Measurements from ENCODE around the gene NR2F1-AS1. TPM values are rescaled to one million over a fixed set of nuclear protein-coding genes. Genes with fewer than 3 reads are reported as not detected.
"Not testable (repeated sequence)": the region's sequence is repeated elsewhere in the genome, so short reads cannot be mapped to it uniquely, and the experiment has no call there.

Gene NR2F1-AS1
- total RNA-seq, 1 donor from 2014 or later = 5.2 TPM

GRCh38 chr5:93395971-93396379, 185.0 kb downstream of the NR2F1-AS1 start:
- Histone ChIP-seq H3K27me3 (ENCODE audit: control insufficient read depth in 3 of 3, insufficient read depth in 3 of 3, low read length in 3 of 3) (no peaks in the 10 kb centered on the region), H3K9me3 (ENCODE audit: control insufficient read depth in 3 of 3, low read length in 3 of 3) (no peaks in the 10 kb centered on the region), H3K4me1 (ENCODE audit: control insufficient read depth in 3 of 3, insufficient read depth in 3 of 3, low read length in 3 of 3) (no peaks in the 10 kb centered on the region), H3K9ac (ENCODE audit: low read depth in 1 of 3, low read length in 3 of 3) (no peak overlapping the region), H3K4me3 (ENCODE audit: low read length in 3 of 3) (no peak overlapping the region), H3K36me3 (ENCODE audit: control insufficient read depth in 3 of 3, insufficient read depth in 3 of 3, low read length in 3 of 3) (no peaks in the 10 kb centered on the region), H3K27ac (ENCODE audit: low read depth, low read length) (no peak overlapping the region)

- H3K4me1 ChIP-seq (ENCODE audit: control insufficient read depth in 3 of 3, insufficient read depth in 3 of 3, low read length in 3 of 3) = no peaks in the 10 kb centered on the region
- H3K36me3 ChIP-seq (ENCODE audit: control insufficient read depth in 3 of 3, insufficient read depth in 3 of 3, low read length in 3 of 3) = no peaks in the 10 kb centered on the region
- H3K4me3 ChIP-seq (ENCODE audit: low read length in 3 of 3) = no peak overlapping the region
These were observed 186.0 kb downstream of the NR2F1-AS1 start for GRCh38 chr5:93395010-93395409.

GRCh38 chr5:93394301-93394700, 186.7 kb downstream of the NR2F1-AS1 start:
- Histone ChIP-seq H3K27me3 (ENCODE audit: control insufficient read depth in 3 of 3, insufficient read depth in 3 of 3, low read length in 3 of 3) (no peaks in the 10 kb centered on the region), H3K4me3 (ENCODE audit: low read length in 3 of 3) (no peak overlapping the region), H3K9me3 (ENCODE audit: control insufficient read depth in 3 of 3, low read length in 3 of 3) (no peaks in the 10 kb centered on the region), H3K27ac (ENCODE audit: low read depth, low read length) (no peak overlapping the region), H3K9ac (ENCODE audit: low read depth in 1 of 3, low read length in 3 of 3) (no peak overlapping the region), H3K4me1 (ENCODE audit: control insufficient read depth in 3 of 3, insufficient read depth in 3 of 3, low read length in 3 of 3) (no peaks in the 10 kb centered on the region), H3K36me3 (ENCODE audit: control insufficient read depth in 3 of 3, insufficient read depth in 3 of 3, low read length in 3 of 3) (no peaks in the 10 kb centered on the region)

More at GRCh38 chr5:93395010-93395409, 186.0 kb downstream of the NR2F1-AS1 start:
- no peak overlapping the region for H3K27ac ChIP-seq (ENCODE audit: low read depth, low read length)
- H3K27me3 ChIP-seq (ENCODE audit: control insufficient read depth in 3 of 3, insufficient read depth in 3 of 3, low read length in 3 of 3) = no peaks in the 10 kb centered on the region
- H3K9me3 ChIP-seq (ENCODE audit: control insufficient read depth in 3 of 3, low read length in 3 of 3) = no peaks in the 10 kb centered on the region
- no peak overlapping the region for H3K9ac ChIP-seq (ENCODE audit: low read depth in 1 of 3, low read length in 3 of 3)

- not testable (repeated sequence) for H3K27me3 ChIP-seq (ENCODE audit: control insufficient read depth in 3 of 3, insufficient read depth in 3 of 3, low read length in 3 of 3); H3K9ac ChIP-seq (ENCODE audit: low read depth in 1 of 3, low read length in 3 of 3); H3K9me3 ChIP-seq (ENCODE audit: control insufficient read depth in 3 of 3, low read length in 3 of 3); H3K4me1 ChIP-seq (ENCODE audit: control insufficient read depth in 3 of 3, insufficient read depth in 3 of 3, low read length in 3 of 3); H3K36me3 ChIP-seq (ENCODE audit: control insufficient read depth in 3 of 3, insufficient read depth in 3 of 3, low read length in 3 of 3); H3K4me3 ChIP-seq (ENCODE audit: low read length in 3 of 3); H3K27ac ChIP-seq (ENCODE audit: low read depth, low read length)
These were observed 189.8 kb downstream of the NR2F1-AS1 start for GRCh38 chr5:93391169-93391568.

GRCh38 chr5:93385655-93386054, 195.4 kb downstream of the NR2F1-AS1 start:
- H3K27ac ChIP-seq (ENCODE audit: low read depth, low read length) = no peak overlapping the region
- H3K4me1 ChIP-seq (ENCODE audit: control insufficient read depth in 3 of 3, insufficient read depth in 3 of 3, low read length in 3 of 3) = no peaks in the 10 kb centered on the region
- no peaks in the 10 kb centered on the region for H3K36me3 ChIP-seq (ENCODE audit: control insufficient read depth in 3 of 3, insufficient read depth in 3 of 3, low read length in 3 of 3)
- H3K9me3 ChIP-seq (ENCODE audit: control insufficient read depth in 3 of 3, low read length in 3 of 3) = no peaks in the 10 kb centered on the region
- H3K27me3 ChIP-seq (ENCODE audit: control insufficient read depth in 3 of 3, insufficient read depth in 3 of 3, low read length in 3 of 3) = no peaks in the 10 kb centered on the region
- H3K9ac ChIP-seq (ENCODE audit: low read depth in 1 of 3, low read length in 3 of 3) = no peak overlapping the region
- no peak overlapping the region for H3K4me3 ChIP-seq (ENCODE audit: low read length in 3 of 3)

GRCh38 chr5:93384995-93385394, 196.0 kb downstream of the NR2F1-AS1 start:
- Histone ChIP-seq H3K9ac (ENCODE audit: low read depth in 1 of 3, low read length in 3 of 3) (no peak overlapping the region), H3K4me1 (ENCODE audit: control insufficient read depth in 3 of 3, insufficient read depth in 3 of 3, low read length in 3 of 3) (no peaks in the 10 kb centered on the region), H3K36me3 (ENCODE audit: control insufficient read depth in 3 of 3, insufficient read depth in 3 of 3, low read length in 3 of 3) (no peaks in the 10 kb centered on the region), H3K27me3 (ENCODE audit: control insufficient read depth in 3 of 3, insufficient read depth in 3 of 3, low read length in 3 of 3) (no peaks in the 10 kb centered on the region), H3K9me3 (ENCODE audit: control insufficient read depth in 3 of 3, low read length in 3 of 3) (no peaks in the 10 kb centered on the region), H3K4me3 (ENCODE audit: low read length in 3 of 3) (no peak overlapping the region), H3K27ac (ENCODE audit: low read depth, low read length) (no peak overlapping the region)

GRCh38 chr5:93384026-93384425, 197.0 kb downstream of the NR2F1-AS1 start:
- Histone ChIP-seq H3K9ac (ENCODE audit: low read depth in 1 of 3, low read length in 3 of 3) (no peak overlapping the region), H3K4me3 (ENCODE audit: low read length in 3 of 3) (no peak overlapping the region), H3K27ac (ENCODE audit: low read depth, low read length) (no peak overlapping the region), H3K27me3 (ENCODE audit: control insufficient read depth in 3 of 3, insufficient read depth in 3 of 3, low read length in 3 of 3) (no peaks in the 10 kb centered on the region), H3K9me3 (ENCODE audit: control insufficient read depth in 3 of 3, low read length in 3 of 3) (no peaks in the 10 kb centered on the region), H3K4me1 (ENCODE audit: control insufficient read depth in 3 of 3, insufficient read depth in 3 of 3, low read length in 3 of 3) (no peaks in the 10 kb centered on the region), H3K36me3 (ENCODE audit: control insufficient read depth in 3 of 3, insufficient read depth in 3 of 3, low read length in 3 of 3) (no peaks in the 10 kb centered on the region)

GRCh38 chr5:93382188-93382825, 198.7 kb downstream of the NR2F1-AS1 start:
- no peaks in the 10 kb centered on the region for H3K36me3 ChIP-seq (ENCODE audit: control insufficient read depth in 3 of 3, insufficient read depth in 3 of 3, low read length in 3 of 3)
- no peaks in the 10 kb centered on the region for H3K9me3 ChIP-seq (ENCODE audit: control insufficient read depth in 3 of 3, low read length in 3 of 3)
- H3K4me1 ChIP-seq (ENCODE audit: control insufficient read depth in 3 of 3, insufficient read depth in 3 of 3, low read length in 3 of 3) = no peaks in the 10 kb centered on the region
- H3K27me3 ChIP-seq (ENCODE audit: control insufficient read depth in 3 of 3, insufficient read depth in 3 of 3, low read length in 3 of 3) = no peaks in the 10 kb centered on the region
- no peak overlapping the region for H3K4me3 ChIP-seq (ENCODE audit: low read length in 3 of 3)
- H3K9ac ChIP-seq (ENCODE audit: low read depth in 1 of 3, low read length in 3 of 3) = no peak overlapping the region
- no peak overlapping the region for H3K27ac ChIP-seq (ENCODE audit: low read depth, low read length)

GRCh38 chr5:93381057-93381456, 200.0 kb downstream of the NR2F1-AS1 start:
- Histone ChIP-seq H3K4me3 (ENCODE audit: low read length in 3 of 3) (no peak overlapping the region), H3K27me3 (ENCODE audit: control insufficient read depth in 3 of 3, insufficient read depth in 3 of 3, low read length in 3 of 3) (no peaks in the 10 kb centered on the region), H3K9me3 (ENCODE audit: control insufficient read depth in 3 of 3, low read length in 3 of 3) (no peaks in the 10 kb centered on the region), H3K36me3 (ENCODE audit: control insufficient read depth in 3 of 3, insufficient read depth in 3 of 3, low read length in 3 of 3) (no peaks in the 10 kb centered on the region), H3K9ac (ENCODE audit: low read depth in 1 of 3, low read length in 3 of 3) (no peak overlapping the region), H3K27ac (ENCODE audit: low read depth, low read length) (no peak overlapping the region), H3K4me1 (ENCODE audit: control insufficient read depth in 3 of 3, insufficient read depth in 3 of 3, low read length in 3 of 3) (no peaks in the 10 kb centered on the region)

- Histone ChIP-seq H3K27me3 (ENCODE audit: control insufficient read depth in 3 of 3, insufficient read depth in 3 of 3, low read length in 3 of 3) (no peaks in the 10 kb centered on the region), H3K4me3 (ENCODE audit: low read length in 3 of 3) (no peak overlapping the region), H3K9me3 (ENCODE audit: control insufficient read depth in 3 of 3, low read length in 3 of 3) (no peaks in the 10 kb centered on the region), H3K4me1 (ENCODE audit: control insufficient read depth in 3 of 3, insufficient read depth in 3 of 3, low read length in 3 of 3) (no peaks in the 10 kb centered on the region), H3K9ac (ENCODE audit: low read depth in 1 of 3, low read length in 3 of 3) (no peak overlapping the region), H3K27ac (ENCODE audit: low read depth, low read length) (no peak overlapping the region), H3K36me3 (ENCODE audit: control insufficient read depth in 3 of 3, insufficient read depth in 3 of 3, low read length in 3 of 3) (no peaks in the 10 kb centered on the region)
These were observed 202.9 kb downstream of the NR2F1-AS1 start for GRCh38 chr5:93378073-93378472.

Data from skeletal muscle tissue (tissue), 4 donors.